MM.1S (cell line): ENCODE data around the gene IRF2BPL.

Experiments
- CTCF ChIP-seq: fragments of 300-600 bp; sonication (generic); IDR thresholded peaks from 2 replicates; pipeline ENCODE4 v1.5.1; 2016; ENCODE audit warnings: antibody characterized with exemption, low read length, mixed read lengths
- EZH2 ChIP-seq: fragments of 300-600 bp; sonication (generic); optimal IDR thresholded peaks from 2 replicates; pipeline ENCODE3; 2017; ENCODE audit warnings: low read depth, mild to moderate bottlenecking, antibody characterized with exemption, low read length, mixed read lengths
- EZH2phosphoT487 ChIP-seq: fragments of 300-600 bp; sonication (generic); IDR thresholded peaks from 2 replicates; pipeline ENCODE4 v1.6.1; 2018; ENCODE audit warnings: antibody characterized with exemption, low read length

GRCh38 chr14:77036484-77037214 is 8.1 kb upstream of the IRF2BPL start:
- TF ChIP-seq CTCF (no peak), EZH2 (no peak), EZH2phosphoT487 (no peak)
